Ramos (cell line): ENCODE results near the gene C6orf120.
"Not testable (repeated sequence)": the region's sequence is repeated elsewhere in the genome, so short reads cannot be mapped to it uniquely, and the experiment has no call there.

Experiments used
- in situ Hi-C: fragments of 300-500 bp; cut with MboI; formaldehyde crosslinking; loops from one replicate; pipeline ENCODE4 v1.14.3; 2022; ENCODE audit warnings: low sequenced_read_pairs; ENCODE audit not compliant: unreplicated experiment

Gene C6orf120

DNA sequence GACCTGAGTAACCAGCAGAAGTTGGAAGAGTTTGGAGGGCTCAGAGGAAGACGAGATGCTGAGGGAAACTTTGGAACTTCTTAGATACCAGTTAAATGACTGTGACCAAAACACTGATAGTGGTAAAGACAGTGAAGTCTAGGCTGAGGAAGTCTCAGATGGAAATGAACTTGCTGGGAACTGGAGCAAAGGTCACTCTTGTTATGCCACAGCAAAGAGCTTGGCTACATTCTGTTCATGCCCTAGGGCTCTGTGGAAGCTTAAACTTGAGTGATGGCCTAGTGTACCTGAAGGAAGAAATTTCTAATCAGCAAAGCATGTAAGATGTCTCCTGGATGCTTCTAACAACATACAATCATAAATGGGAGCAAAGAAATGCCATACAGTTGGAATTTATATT is 24.8 kb upstream of the C6orf120 start:
- in situ Hi-C loops: no loop called here

DNA sequence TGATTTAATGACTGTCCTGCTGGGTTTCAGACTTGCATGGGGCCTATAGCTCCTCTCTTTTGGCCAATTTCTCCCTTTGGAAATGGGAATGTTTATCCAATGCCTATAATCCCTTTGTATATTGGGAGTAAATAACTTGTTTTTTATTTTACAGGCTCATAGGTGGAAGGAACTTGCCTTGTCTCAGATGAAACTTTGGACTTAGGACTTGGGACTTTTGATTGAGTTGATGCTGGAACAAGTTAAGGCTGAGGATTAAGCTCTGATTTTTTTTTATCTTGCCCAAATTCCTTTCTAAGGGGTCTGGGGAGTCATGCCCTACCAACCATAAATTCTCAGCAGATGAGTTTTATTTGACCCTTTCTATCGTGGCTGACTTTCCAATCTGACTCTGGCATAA is 23.6 kb upstream of the C6orf120 start:
- in situ Hi-C loops: no loop called here

DNA sequence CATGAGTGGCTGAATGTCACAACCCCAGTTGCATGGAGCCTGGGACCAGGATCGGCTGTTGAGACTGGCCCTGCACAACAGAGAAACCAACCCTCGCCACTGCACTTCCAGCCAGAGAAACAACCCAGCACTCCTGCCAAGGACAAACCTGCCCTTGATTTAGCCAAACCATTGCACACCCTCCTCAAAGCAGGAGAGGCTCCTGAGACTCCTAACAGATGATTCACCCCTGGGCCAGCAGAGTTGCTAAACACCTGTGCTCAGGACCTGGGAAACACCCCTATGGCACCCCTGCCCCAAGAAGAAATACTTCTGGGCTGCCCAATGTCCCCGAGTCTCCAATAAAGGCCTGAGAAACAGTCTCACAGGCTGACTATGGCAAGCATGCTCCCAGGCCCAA is 17.9 kb upstream of the C6orf120 start:
- in situ Hi-C loops: no loop called here

DNA sequence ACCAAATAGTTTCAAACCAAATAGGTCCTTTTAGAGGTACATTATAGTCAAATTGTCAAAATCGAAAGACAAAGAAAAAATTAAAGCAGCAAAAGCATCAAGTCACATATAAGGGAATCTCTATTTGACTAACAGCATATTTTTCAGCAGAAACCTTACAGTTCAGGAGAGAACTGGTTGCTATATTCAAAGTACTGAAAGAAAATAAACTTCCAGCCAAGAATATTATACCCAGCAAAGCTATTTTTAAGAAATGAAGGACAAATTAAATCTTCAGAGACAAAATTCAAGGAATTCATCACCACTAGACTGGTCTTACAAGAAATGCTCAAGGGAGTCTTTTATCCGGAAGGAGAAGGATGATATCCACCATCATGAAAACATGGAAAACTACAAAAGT is 16.1 kb upstream of the C6orf120 start:
- in situ Hi-C loops: no loop called here

DNA sequence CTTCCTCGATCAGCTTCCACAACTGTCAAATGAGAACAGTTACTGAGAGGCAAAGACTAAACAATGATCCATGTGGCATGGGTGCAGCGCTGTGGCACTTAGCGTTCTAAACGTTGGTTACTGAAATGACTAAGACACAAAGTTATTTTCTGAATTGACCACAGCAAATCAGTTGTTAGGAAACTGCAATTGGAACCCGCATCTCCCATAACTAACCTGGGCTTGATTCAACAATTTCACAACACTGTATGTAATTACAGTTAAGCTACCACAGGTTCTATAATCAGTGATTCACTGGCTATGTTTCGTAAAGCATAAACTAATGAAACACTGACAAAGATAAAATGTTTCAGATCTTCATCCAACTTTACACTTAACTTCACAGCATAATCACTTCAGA is 12.6 kb upstream of the C6orf120 start:
- in situ Hi-C loops: no loop called here

DNA sequence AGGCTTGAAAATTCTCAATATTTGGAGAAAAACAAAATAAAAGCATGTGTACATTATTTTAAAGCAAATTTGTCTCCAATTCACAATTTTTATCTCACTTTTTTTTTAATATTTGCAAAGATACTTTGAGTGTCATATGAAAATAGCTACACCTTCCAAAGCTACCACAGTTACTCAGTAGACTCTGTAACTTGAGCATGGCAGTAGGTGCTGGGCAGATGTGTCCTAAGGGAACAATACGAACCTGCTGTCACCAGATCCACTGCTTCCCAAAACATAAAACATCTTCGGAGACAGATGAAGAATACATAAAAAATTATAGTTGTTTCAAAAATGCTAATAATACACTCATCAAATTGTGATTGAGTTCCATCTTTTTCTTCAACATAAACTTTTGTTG is 10.7 kb upstream of the C6orf120 start:
- in situ Hi-C loops: no loop called here

DNA sequence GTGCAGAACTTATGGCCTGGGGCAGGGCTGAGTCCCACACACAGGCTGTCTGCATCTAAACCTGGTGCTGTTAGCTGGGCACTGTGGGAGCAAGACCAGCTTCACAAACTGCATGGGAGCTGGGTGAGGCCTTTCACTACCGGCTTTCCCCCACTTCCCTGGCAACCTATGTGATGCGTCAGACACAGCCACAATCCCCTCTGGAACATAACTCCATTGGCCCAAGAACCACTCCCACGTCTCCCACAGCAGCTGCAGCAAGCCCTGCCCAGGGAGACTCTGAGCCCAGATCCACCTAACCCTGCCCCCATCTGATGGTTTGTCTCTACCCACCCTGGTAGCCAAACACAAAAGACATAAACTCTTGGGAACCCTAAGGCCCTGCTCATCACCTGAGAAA is 9.4 kb upstream of the C6orf120 start:
- in situ Hi-C loops: no loop called here

DNA sequence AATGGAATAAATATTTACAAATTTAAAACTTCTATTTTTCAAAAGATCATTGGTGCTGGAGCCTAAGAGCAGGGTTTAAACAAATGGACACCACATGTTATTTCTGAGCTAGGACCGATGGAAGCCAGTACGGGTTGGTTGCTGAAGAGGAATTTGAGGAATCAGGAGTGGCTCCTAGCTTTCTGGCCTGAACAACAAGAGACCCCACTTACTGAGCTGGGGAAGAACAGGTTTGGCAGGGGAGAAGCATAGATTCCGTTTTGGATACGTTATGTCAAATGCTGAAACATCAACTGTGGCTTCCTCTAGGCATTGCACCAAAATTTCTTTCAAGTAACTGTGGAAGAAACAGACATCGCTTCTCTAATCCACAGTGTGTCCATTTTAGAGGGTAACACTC is 6.8 kb upstream of the C6orf120 start:
- in situ Hi-C loops: no loop called here

DNA sequence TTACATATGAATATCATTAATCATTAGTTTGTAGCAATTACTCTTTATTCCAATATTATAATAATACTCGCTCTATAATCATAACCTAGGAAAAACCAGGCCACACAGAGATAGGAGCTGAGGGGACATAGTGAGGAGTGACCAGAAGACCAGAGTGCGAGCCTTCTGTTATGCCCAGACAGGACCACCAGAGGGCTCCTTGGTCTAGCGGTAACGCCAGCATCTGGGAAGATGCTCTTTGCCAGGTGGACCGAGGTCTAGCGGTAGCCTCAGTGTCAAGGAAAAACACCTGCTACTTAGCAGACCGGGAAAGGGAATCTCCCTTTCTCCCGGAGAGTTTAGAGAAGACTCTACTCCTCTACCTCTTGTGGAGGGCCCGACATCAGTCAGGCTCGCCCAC is 4.8 kb upstream of the C6orf120 start:
- in situ Hi-C loops: not testable (repeated sequence)

DNA sequence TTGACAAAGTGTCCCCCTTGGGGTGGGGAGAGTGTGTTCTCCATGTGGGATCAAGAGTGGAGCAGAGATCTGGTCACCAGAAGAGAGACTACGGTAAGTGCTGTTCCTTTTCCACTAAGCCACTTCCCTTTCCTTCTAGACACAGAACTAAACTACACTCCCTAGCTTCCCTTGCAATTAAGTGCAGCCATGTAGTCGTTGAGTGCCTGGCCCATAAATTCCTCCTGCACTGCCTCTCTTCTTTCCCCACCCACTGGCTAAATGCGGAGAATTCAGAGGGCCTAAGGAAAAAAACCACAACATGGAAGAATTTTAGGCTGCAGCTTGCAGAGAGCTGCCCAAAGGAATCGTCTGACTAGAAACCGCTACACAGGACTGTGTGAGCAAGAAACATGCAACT is 1.6 kb upstream of the C6orf120 start:
- in situ Hi-C loops: no loop called here

DNA sequence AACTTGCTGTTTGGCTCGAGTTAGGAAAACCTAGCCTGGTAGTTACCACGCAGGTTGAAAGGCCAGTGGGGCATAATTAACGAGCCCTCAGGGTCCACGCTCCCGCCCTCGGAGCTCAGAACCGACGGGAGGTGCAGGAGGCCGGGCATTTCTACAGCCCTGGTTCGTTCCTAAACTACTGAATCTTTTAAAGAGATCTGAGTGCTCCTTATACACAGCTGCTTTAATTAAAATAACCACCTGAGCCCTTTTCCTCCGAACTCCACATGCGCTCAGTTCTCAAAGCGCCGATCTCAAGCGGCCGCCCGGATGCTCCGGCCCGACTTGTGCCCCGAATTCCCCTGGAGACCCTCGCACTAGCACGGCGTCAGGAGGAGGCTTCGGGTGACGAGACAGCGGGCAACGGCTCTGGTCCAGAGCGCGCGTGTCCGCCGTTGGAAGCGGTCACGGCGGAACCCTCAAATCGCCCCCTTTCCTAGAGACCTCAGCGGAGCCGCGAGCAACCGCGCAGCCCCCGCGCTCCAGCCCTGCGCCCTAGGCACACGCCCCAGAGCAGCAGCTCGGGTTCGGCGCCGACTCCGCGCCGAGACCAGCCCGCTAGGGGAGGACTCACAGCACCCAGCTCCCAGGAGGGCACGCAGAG is 494 bp upstream of the C6orf120 start:
- in situ Hi-C loops: no loop called here

DNA sequence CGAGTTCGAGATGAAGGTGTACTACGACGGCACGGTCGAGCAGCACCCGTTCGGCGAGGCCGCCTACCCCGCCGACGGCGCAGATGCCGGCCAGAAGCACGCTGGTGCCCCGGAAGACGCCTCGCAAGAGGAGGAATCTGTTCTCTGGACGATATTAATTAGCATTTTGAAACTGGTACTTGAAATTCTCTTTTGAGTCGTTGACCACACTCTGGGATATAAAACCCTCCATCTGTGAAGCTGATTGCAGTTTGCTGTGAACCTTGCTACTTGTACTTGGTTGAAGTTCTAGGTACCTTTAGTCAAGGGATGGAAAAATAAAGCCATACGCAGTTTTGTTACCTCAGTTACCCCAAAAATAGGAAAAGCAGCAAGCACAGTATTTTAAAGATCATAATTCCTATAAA is 917 bp downstream of the C6orf120 start:
- in situ Hi-C loops: no loop called here

DNA sequence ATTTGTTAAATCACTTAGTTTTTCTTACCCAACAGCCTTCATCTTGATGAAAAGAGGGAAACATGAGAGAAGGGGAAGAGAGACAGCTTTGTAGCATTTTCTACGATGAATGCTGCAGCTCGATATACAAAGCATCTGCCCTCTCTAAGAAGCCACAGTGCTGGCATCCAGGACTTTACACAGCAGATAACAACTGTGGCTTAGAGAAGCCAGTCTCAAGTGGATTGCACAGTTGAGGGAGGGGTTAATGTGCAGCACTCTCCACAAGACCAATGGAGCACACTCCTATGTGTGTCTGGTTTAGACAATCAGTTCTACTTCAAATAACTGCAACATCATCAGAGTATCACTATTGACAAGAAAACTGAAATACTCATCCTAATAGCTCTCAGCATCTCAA is 5.8 kb downstream of the C6orf120 start:
- in situ Hi-C loops: no loop called here

DNA sequence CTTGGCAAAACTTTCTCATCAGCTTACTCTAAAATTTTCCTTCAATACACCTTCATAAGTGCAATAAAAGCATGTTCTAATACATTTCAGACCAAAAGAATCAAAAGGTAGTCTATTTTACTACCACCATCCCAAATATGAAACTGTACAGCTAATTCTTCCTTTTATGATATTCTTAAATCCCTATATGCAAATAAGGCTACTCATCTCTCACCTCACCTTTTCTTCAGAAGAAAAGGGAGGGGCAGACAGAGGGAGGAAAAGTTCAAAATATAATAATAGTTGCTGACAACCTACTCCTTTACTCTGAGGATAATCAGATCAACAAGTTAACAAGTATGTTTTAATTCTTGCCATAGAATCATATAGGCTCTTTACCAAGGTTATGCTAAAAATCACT is 7.4 kb downstream of the C6orf120 start:
- in situ Hi-C loops: no loop called here

DNA sequence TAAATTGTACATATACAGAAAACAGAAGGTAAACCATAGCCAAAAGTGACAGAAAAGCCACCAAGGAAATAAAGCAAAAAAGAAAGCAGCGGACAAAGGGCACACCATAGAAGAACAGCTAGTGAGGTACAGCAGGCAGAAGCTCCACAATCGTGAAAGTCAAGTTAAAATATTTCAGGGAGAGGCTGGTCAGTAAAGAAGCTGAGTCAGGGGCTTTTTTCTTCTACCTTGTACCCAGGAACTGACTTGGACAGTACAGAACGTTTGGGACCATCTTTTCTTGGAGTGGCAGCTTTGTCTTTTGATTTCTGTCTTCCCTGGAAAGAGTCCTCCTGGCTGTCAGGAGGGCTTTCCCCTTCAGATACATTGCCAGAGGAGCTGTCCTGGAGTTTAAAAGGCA is 8.1 kb downstream of the C6orf120 start:
- in situ Hi-C loops: no loop called here

DNA sequence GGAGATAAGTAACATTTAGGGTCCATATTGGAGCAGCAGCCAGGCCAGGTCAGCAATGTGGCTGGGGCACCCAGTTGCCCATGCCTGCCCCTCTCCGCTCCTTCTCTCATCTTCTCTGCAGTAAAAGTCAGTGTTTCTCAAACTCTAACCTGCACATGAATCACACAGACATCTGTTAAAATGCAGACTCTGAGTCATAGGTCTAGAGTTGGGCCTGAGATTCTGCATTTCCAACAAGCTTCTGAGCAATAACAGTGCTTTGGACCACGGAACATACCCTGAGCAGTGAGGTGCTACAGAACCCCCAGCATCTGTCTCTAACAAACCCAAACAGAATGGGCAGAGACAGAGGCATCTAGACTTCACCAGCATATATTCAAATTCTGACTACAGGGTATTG is 12.3 kb downstream of the C6orf120 start:
- in situ Hi-C loops: no loop called here

DNA sequence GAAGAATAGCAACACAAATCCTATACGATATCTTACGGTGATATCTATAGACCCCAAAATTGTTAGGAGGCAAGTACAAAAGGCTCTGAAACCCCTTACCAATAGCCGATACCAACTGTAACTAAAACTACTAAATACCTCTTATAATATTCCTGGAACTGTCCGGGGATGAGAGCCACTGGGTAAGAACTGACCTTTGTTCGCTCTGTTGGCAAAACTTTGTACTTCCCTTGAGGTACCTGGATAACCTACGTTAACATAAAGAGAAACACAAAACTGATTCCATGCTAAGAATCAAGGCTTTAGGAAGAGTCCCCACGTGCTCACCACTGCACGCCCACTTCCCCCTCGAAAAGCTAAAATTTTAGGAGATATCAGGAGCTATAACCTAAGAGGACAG is 12.7 kb downstream of the C6orf120 start:
- in situ Hi-C loops: no loop called here

DNA sequence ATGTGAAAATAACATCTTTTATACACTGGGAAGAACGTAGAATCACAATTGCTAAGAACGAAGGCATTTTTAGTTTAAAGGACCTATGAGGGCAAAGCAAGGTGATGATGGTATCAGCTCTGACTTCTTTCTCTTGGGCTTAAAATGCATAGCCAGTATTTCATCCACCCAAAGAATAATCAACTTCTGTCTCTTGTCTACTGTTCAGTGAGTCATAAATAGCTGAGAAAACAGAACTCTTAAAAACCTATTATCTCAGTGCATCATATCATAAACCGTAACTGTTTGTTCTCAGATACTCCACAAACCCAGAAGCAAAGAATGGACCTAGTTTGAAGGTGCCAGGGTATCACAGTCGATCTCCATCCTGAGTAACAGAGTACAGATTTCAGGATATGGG is 17.2 kb downstream of the C6orf120 start:
- in situ Hi-C loops: no loop called here

DNA sequence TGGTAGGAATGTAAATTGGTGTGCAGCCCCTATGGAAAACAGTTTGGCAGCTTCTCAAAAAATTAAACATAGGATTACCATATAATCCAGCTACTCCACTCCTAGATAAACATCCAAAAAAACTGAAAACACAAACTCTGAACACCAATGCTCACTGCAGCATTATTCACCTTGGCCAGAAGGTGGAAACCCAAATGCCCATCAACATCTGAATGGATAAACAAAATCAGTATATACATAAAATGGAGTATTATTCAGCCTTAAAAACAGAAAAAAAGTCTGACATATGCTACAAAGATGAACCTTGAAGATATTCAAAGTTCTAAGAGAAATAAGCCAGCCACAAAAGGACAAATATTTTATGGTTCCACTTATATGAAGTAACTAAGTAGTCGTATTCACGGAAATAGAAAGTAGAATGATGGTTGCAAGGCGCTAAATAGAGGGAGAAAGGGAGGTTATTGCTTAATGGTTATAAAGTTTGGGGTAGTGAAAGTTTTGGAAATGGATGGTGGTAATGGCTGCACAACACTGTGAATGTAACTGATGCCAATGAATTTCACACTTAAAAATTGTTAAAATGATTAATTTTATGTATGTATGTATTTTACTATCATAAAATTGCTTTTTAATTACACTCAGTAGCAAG is 18.4 kb downstream of the C6orf120 start:
- in situ Hi-C loops: no loop called here

DNA sequence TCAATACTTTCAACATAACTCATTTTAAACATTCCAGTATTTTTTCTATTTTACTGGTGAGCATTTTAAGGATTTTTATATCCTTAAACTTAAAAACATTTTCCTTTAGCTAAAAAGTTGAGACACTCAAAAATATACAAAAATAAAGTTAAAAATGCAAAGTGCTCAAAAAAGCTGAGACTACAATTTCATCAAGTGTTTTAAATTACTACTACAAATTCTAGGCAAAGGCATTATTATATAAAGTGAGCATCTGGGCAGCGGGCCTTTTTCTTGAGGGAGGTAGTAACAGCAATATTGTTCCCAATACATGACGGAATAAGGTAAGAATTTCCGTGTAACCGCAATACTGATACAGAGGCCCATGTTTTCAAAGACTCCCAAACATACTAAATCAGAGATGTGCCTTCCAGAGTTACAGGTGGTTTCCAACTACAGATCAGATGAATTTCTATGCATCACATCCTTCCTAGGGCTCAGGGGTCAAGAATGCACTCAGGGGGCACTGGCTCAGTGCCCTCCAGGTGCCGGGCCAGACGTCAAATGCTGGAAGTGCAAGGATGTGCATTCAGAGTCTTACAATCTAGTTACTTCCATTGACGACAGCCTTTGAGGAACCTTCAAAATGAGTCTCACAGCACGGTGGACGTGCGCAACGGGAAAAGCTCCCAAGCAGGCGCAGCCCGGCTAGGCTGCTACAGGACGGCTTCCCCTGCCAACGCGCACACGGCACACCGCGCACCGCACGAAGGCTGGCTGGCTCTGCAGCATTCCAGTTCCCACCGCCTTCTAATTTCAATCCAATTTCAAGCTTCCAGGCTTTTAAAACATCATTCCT is 20.7 kb downstream of the C6orf120 start:
- in situ Hi-C loops: no loop called here

DNA sequence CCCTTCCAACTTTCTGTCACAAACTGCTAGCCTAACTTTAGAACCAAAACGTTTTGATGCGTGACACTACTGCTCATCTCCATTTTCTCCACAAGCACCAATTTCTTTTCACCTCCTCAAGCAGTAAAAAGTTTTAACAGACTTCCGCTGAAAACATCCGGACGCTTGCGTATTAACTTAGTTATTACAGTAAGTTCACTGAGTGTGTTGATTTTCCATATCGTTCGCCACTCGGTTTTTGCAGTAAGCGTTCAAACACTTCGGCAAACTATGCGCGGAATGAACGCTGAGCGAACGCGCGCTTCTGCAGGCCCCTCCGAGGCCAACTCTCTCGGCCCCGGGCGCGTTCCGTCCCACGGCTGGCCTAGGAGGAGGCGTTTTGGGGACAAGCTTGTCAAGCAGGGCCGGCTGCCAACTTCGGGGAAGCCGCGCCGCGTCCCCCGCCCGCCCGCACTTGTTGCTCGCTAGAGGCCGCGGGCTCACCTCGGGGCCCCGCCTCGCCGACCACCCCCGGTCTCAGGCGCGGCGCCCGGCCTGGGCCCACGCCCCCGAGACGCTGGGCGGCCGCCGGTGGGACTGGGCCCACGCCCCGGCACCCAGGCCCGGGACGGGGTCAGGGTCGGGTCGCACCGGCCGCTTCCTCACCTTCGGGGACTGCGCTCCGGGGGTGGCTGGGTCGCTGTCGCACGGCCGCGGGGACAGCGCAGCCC is 21.4 kb downstream of the C6orf120 start:
- in situ Hi-C loops: no loop called here
